GM10266 (cell line): ENCODE data around the gene RRBP1.
"Not testable (repeated sequence)": the region's sequence is repeated elsewhere in the genome, so short reads cannot be mapped to it uniquely, and the experiment has no call there.

Experiments used
- DNase-seq: peaks from one replicate; pipeline ENCODE4 v3.0.0; 2012; ENCODE audit errors: extremely low spot score
- CTCF ChIP-seq: IDR thresholded peaks from 2 replicates; pipeline ENCODE4 v1.5.1; 2012; ENCODE audit warnings: mild to moderate bottlenecking, low read depth; ENCODE audit not compliant: control insufficient read depth, insufficient read depth; ENCODE audit errors: missing control alignments

Gene RRBP1

GRCh38 chr20:17660667-17661066, 21.4 kb downstream of the RRBP1 start:
- TF ChIP-seq CTCF: no peak
- no peak for DNase-seq

GRCh38 chr20:17659801-17660200, 22.2 kb downstream of the RRBP1 start:
- DNase-seq: no peak
- TF ChIP-seq CTCF: no peak

- DNase-seq: not testable (repeated sequence)
Observed at GRCh38 chr20:17659344-17659743, 22.7 kb downstream of the RRBP1 start.

GRCh38 chr20:17658648-17658993, 23.4 kb downstream of the RRBP1 start:
- TF ChIP-seq CTCF: no peak

GRCh38 chr20:17657898-17658647, 24.0 kb downstream of the RRBP1 start:
- no peak for DNase-seq
- no peak for TF ChIP-seq CTCF

More at GRCh38 chr20:17658648-17658993, 23.4 kb downstream of the RRBP1 start:
- no peak for DNase-seq

GRCh38 chr20:17657079-17657825, 24.8 kb downstream of the RRBP1 start:
- no peak for TF ChIP-seq CTCF

GRCh38 chr20:17655865-17656479, 26.1 kb downstream of the RRBP1 start:
- no peak for TF ChIP-seq CTCF
- no peak for DNase-seq

More at GRCh38 chr20:17657079-17657825, 24.8 kb downstream of the RRBP1 start:
- DNase-seq: no peak
